OCI-LY7 (cell line): ENCODE data around the gene RALB. TPM values are rescaled to one million over a fixed set of nuclear protein-coding genes. Genes with fewer than 3 reads are reported as not detected.
"Not testable (repeated sequence)": the region's sequence is repeated elsewhere in the genome, so short reads cannot be mapped to it uniquely, and the experiment has no call there.

Experiments used
- BruUV-seq: library from RNA; stranded (reverse); fragments of 400-500 nt; replicated peaks from 2 replicates; lab custom pipeline; 2021; lab: Mats Ljungman, UMichigan
- CTCF ChIA-PET: fragments of 300-600 bp; sonication (Branson Sonifier 250); formaldehyde crosslinking; loops from one replicate; lab custom pipeline; 2022; ENCODE audit warnings: antibody characterized with exemption; ENCODE audit not compliant: unreplicated experiment; lab: Charles Lee
- POLR2A ChIA-PET: fragments of 300-600 bp; sonication (Branson Sonifier 250); formaldehyde crosslinking; loops from one replicate; lab custom pipeline; 2022; ENCODE audit warnings: antibody characterized with exemption; lab: Charles Lee
- DNase-seq: peaks from one replicate; pipeline ENCODE4 v3.0.0-alpha.2; 2015; ENCODE audit warnings: low spot score
- H2AFZ ChIP-seq: fragments of 200-600 bp; sonication (generic), shearing (Covaris generic); 2 replicates; pipeline ENCODE4 v1.6.1; 2014; ENCODE audit warnings: mild to moderate bottlenecking, antibody characterized with exemption, low read length, moderate library complexity
- H3K27ac ChIP-seq: fragments of 200-600 bp; sonication (generic); 2 replicates; pipeline ENCODE4 v1.5.1; 2014; ENCODE audit warnings: mixed run types, low read depth, mild to moderate bottlenecking, moderate library complexity, low read length, inconsistent platforms; ENCODE audit not compliant: poor library complexity, severe bottlenecking
- H3K36me3 ChIP-seq: fragments of 200-600 bp; sonication (generic); 2 replicates; pipeline ENCODE4 v1.6.1; 2014; ENCODE audit warnings: mild to moderate bottlenecking, antibody characterized with exemption, low read length, moderate library complexity, mixed read lengths; ENCODE audit not compliant: insufficient read depth
- H3K4me1 ChIP-seq: fragments of 200-600 bp; sonication (generic); 2 replicates; pipeline ENCODE4 v1.5.1; 2014; ENCODE audit warnings: mild to moderate bottlenecking, low read length; ENCODE audit not compliant: insufficient read depth, poor library complexity, severe bottlenecking
- H3K4me2 ChIP-seq: fragments of 200-600 bp; sonication (generic); 2 replicates; pipeline ENCODE4 v1.6.1; 2014; ENCODE audit warnings: mild to moderate bottlenecking, low read length
- H3K4me3 ChIP-seq: fragments of 200-600 bp; sonication (generic); 2 replicates; pipeline ENCODE4 v1.5.1; 2014; ENCODE audit warnings: mild to moderate bottlenecking, low read depth, low read length; ENCODE audit not compliant: poor library complexity, severe bottlenecking
- H3K79me2 ChIP-seq: fragments of 200-600 bp; sonication (generic); 2 replicates; pipeline ENCODE4 v1.6.1; 2016; ENCODE audit warnings: low read depth, mild to moderate bottlenecking, low read length, moderate library complexity, mixed read lengths; ENCODE audit not compliant: insufficient read depth
- H3K9me2 ChIP-seq: fragments of 200-600 bp; sonication (generic); 2 replicates; pipeline ENCODE4 v1.6.1; 2016; ENCODE audit warnings: mild to moderate bottlenecking, low read length, mixed read lengths; ENCODE audit not compliant: insufficient read depth
- H3K9me3 ChIP-seq: fragments of 200-600 bp; sonication (generic); 2 replicates; pipeline ENCODE4 v1.6.1; 2014; ENCODE audit warnings: mild to moderate bottlenecking, mixed run types, low read length, mixed read lengths
- H4K20me1 ChIP-seq: fragments of 200-600 bp; sonication (generic); 2 replicates; pipeline ENCODE4 v1.6.1; 2014; ENCODE audit warnings: mild to moderate bottlenecking, antibody characterized with exemption, low read length, moderate library complexity, mixed read lengths; ENCODE audit not compliant: insufficient read depth
- EZH2phosphoT487 ChIP-seq: fragments of 200-600 bp; sonication (generic); IDR thresholded peaks from 2 replicates; pipeline ENCODE4 v1.6.1; 2018; ENCODE audit warnings: low read depth, borderline replicate concordance, mild to moderate bottlenecking, mixed run types, antibody characterized with exemption, low read length, moderate library complexity, mixed read lengths
- intact Hi-C: fragments of 100-400 bp; cut with micrococcal nuclease; formaldehyde crosslinking; loops from one replicate; pipeline ENCODE4 v1.10.0; 2022; ENCODE audit not compliant: unreplicated experiment
- total RNA-seq, 2 experiments: library from RNA; depleted of rRNA in 1 of 2; stranded (reverse); fragments of >200 nt in 1 of 2; shearing (Covaris generic) in 1 of 2; gene quantifications; 2 replicates each; pipeline ENCODE4 v1.2.3, GENCODE V29; 2014 to 2022
- TF ChIP-seq, protein P1 (sequence below): fragments of 200-600 bp; sonication (generic); conservative IDR thresholded peaks from 2 replicates; pipeline ENCODE4 v1.5.1; 2014; ENCODE audit warnings: mild to moderate bottlenecking, antibody characterized with exemption, low read length, moderate library complexity, mixed read lengths

Gene RALB
- total RNA-seq, 2 experiments from 2014 or later = 16.2 to 23.6 TPM

- no peaks in the 10 kb centered on the region for H3K36me3 ChIP-seq
- ChIA-PET CTCF (no interaction called here), POLR2A (interaction anchor here (0.5 to 1.3 kb wide), 5 partner anchors 9 to 411 kb away, joined by 3 to 4 read pairs (median 3); no protein-coding TSS in a partner anchor)
- BruUV-seq = no TSS peak
- TF ChIP-seq, protein P1, sequence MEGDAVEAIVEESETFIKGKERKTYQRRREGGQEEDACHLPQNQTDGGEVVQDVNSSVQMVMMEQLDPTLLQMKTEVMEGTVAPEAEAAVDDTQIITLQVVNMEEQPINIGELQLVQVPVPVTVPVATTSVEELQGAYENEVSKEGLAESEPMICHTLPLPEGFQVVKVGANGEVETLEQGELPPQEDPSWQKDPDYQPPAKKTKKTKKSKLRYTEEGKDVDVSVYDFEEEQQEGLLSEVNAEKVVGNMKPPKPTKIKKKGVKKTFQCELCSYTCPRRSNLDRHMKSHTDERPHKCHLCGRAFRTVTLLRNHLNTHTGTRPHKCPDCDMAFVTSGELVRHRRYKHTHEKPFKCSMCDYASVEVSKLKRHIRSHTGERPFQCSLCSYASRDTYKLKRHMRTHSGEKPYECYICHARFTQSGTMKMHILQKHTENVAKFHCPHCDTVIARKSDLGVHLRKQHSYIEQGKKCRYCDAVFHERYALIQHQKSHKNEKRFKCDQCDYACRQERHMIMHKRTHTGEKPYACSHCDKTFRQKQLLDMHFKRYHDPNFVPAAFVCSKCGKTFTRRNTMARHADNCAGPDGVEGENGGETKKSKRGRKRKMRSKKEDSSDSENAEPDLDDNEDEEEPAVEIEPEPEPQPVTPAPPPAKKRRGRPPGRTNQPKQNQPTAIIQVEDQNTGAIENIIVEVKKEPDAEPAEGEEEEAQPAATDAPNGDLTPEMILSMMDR = no peak
- TF ChIP-seq EZH2phosphoT487 = no peak
- H2AFZ ChIP-seq = no peak overlapping the region
- no peak for DNase-seq
- no peak overlapping the region for H3K4me3 ChIP-seq
- H3K9me2 ChIP-seq = no peaks in the 10 kb centered on the region
- no peak overlapping the region for H3K27ac ChIP-seq
- H3K4me1 ChIP-seq = peaks cover 16% of the 10 kb centered on the region
- no peak overlapping the region for H3K4me2 ChIP-seq
- H4K20me1 ChIP-seq = no peaks in the 10 kb centered on the region; the same call in none of the 2 replicates
- intact Hi-C loops = no loop called here
- no peaks in the 10 kb centered on the region for H3K9me3 ChIP-seq
- no peaks in the 10 kb centered on the region for H3K79me2 ChIP-seq
Measured at GRCh38 chr2:120256651-120257000, 4.0 kb downstream of the RALB start.

GRCh38 chr2:120257522-120257921 is 4.9 kb downstream of the RALB start:
- H3K9me2 ChIP-seq = no peaks in the 10 kb centered on the region
- no peak for TF ChIP-seq EZH2phosphoT487
- TF ChIP-seq, protein P1 = no peak
- no peaks in the 10 kb centered on the region for H3K79me2 ChIP-seq
- no peak overlapping the region for H2AFZ ChIP-seq
- H4K20me1 ChIP-seq = no peaks in the 10 kb centered on the region; the same call in none of the 2 replicates
- H3K4me1 ChIP-seq = peaks cover 11% of the 10 kb centered on the region
- POLR2A ChIA-PET = interaction anchor here (0.7 to 1.3 kb wide), 4 partner anchors 8 to 81 kb away, joined by 3 to 4 read pairs (median 3); no protein-coding TSS in a partner anchor
- H3K4me3 ChIP-seq = no peak overlapping the region
- no peak overlapping the region for H3K4me2 ChIP-seq
- no peaks in the 10 kb centered on the region for H3K9me3 ChIP-seq
- H3K36me3 ChIP-seq = no peaks in the 10 kb centered on the region
- CTCF ChIA-PET = no interaction called here
- BruUV-seq = no TSS peak
- H3K27ac ChIP-seq = no peak overlapping the region
- intact Hi-C loops = no loop called here
- DNase-seq = no peak

DNA sequence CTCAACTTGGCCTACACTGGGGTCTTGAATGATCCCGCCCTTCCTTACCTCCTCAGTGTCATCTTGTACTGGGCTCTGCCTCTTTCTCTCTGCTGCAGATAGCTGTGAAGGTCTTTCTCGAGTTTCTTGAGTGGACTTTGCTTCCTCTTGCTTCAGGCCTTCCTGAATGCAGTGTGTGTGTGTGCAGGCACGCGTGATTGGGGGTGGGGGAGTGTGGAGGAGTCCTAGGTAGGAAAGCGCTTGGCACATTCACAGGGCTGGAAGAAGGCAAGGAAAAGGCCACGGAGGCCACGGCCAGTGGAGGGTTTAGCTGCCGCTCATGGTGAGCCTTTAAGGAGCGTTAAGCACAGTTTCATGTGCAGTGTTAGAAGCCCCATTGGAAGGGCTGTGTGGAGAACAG is 5.5 kb downstream of the RALB start:
- intact Hi-C loops = no loop called here
- no peaks in the 10 kb centered on the region for H3K9me2 ChIP-seq
- no peaks in the 10 kb centered on the region for H3K79me2 ChIP-seq
- no peak overlapping the region for H2AFZ ChIP-seq
- H3K27ac ChIP-seq = no peak overlapping the region
- TF ChIP-seq EZH2phosphoT487 = no peak
- TF ChIP-seq, protein P1 = no peak
- H3K36me3 ChIP-seq = no peaks in the 10 kb centered on the region
- CTCF ChIA-PET = no interaction called here
- H4K20me1 ChIP-seq = no peaks in the 10 kb centered on the region; the same call in none of the 2 replicates
- BruUV-seq = no TSS peak
- DNase-seq = no peak
- no peaks in the 10 kb centered on the region for H3K9me3 ChIP-seq
- H3K4me3 ChIP-seq = no peak overlapping the region
- peaks cover 11% of the 10 kb centered on the region for H3K4me1 ChIP-seq
- no peak overlapping the region for H3K4me2 ChIP-seq
- POLR2A ChIA-PET = interaction anchor here (1.1 kb wide), 1 partner anchor 22 kb away, joined by 3 read pairs; no protein-coding TSS in a partner anchor

DNA sequence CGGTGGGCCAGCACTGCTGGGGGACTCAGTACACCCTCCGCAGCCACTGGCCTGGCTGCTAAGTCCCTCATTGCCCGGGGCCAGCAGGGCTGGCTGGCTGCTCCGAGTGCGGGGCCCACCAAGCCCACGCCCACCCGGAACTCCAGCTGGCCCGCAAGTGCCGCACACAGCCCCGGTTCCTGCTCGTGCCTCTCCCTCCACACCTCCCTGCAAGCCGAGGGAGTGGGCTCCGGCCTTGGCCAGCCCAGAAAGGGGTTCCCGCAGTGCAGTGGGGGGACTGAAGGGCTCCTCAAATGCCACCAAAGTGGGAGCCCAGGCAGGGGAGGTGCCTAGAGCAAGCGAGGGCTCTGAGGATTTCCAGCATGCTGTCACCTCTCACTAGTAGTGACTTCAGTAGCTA is 7.3 kb downstream of the RALB start:
- DNase-seq, H3K4me2 ChIP-seq, H3K9me2 ChIP-seq, intact Hi-C loops, H3K9me3 ChIP-seq, H3K36me3 ChIP-seq, H3K79me2 ChIP-seq, H3K4me1 ChIP-seq, H2AFZ ChIP-seq, H3K27ac ChIP-seq, CTCF ChIA-PET, H3K4me3 ChIP-seq, BruUV-seq, POLR2A ChIA-PET, H4K20me1 ChIP-seq: not testable (repeated sequence)
